SK-N-SH (cell line): ENCODE measurements around the gene CCNT1.

ENCODE experiments used
- EP300 ChIP-seq, 2 experiments: IDR thresholded peaks; 2 replicates each; pipeline versions ENCODE4 v1.4.0 to v1.6.1; 2012; ENCODE audit warnings: borderline replicate concordance in 1 of 2, low read depth in 1 of 2, low read length in 1 of 2
- FOXJ3 ChIP-seq: sonication (generic); formaldehyde crosslinking; IDR thresholded peaks from 2 replicates; pipeline ENCODE4 v1.5.1; 2020; ENCODE audit warnings: mild to moderate bottlenecking, missing genetic modification reagents
- GABPA ChIP-seq: IDR thresholded peaks from 2 replicates; pipeline ENCODE4 v1.4.0; 2012; ENCODE audit warnings: low read depth, mild to moderate bottlenecking
- NRF1 ChIP-seq: IDR thresholded peaks from 2 replicates; pipeline ENCODE4 v1.6.1; 2012; ENCODE audit warnings: low read depth, mild to moderate bottlenecking, low read length
- RCOR1 ChIP-seq: fragments of 150-350 bp; IDR thresholded peaks from 2 replicates; pipeline ENCODE4 v1.6.1; 2017; ENCODE audit warnings: antibody characterized with exemption, low read length
- RFX5 ChIP-seq: IDR thresholded peaks from 2 replicates; pipeline ENCODE4 v1.6.1; 2012; ENCODE audit warnings: mild to moderate bottlenecking, improper control_type of control experiment, low read length
- TAF1 ChIP-seq: IDR thresholded peaks from 2 replicates; pipeline ENCODE4 v1.6.1; 2012; ENCODE audit warnings: low read depth, mild to moderate bottlenecking, low read length, moderate library complexity, borderline replicate concordance
- TF ChIP-seq, protein P1 (sequence below): fragments of 200-600 bp; sonication (generic); IDR thresholded peaks from 2 replicates; pipeline ENCODE4 v1.6.1; 2017; ENCODE audit warnings: antibody characterized with exemption, mild to moderate bottlenecking, moderate library complexity
- TF ChIP-seq, protein P2 (sequence below): IDR thresholded peaks from 2 replicates; pipeline ENCODE4 v1.4.0; 2012; ENCODE audit warnings: low read depth, borderline replicate concordance
- TF ChIP-seq, protein P3 (sequence below): IDR thresholded peaks from 2 replicates; pipeline ENCODE4 v1.4.0; 2012; ENCODE audit warnings: low read depth

DNA sequence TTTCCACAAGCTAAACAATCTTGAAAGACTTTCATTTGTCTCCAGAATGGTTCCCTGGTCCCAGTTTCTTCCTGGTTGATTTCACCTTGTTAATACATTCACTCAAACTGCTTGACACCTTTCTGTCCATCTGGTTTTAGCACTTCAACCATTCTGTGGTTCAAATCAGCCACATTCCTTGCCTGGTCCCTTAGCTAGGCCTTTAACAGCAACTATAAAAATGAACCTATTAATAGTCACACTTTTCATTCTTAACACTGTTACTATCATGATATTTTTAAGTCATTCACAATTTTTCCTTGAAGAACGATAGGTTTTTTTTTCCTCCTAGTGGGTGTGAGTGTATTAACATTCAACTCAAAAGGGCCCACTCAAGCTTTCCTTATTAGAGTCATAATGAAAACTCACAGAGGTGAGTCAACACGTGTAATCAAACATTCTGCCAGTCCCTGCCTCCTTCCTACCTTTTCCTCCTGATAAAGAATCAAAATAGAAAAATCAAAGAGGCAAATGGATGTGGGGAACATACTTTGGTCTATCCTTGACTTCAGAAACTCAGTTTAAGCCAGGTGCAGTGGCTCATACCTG is 34.4 kb upstream of the CCNT1 start:
- TF ChIP-seq TAF1: no peak
- TF ChIP-seq, protein P1, sequence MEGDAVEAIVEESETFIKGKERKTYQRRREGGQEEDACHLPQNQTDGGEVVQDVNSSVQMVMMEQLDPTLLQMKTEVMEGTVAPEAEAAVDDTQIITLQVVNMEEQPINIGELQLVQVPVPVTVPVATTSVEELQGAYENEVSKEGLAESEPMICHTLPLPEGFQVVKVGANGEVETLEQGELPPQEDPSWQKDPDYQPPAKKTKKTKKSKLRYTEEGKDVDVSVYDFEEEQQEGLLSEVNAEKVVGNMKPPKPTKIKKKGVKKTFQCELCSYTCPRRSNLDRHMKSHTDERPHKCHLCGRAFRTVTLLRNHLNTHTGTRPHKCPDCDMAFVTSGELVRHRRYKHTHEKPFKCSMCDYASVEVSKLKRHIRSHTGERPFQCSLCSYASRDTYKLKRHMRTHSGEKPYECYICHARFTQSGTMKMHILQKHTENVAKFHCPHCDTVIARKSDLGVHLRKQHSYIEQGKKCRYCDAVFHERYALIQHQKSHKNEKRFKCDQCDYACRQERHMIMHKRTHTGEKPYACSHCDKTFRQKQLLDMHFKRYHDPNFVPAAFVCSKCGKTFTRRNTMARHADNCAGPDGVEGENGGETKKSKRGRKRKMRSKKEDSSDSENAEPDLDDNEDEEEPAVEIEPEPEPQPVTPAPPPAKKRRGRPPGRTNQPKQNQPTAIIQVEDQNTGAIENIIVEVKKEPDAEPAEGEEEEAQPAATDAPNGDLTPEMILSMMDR: no peak
- TF ChIP-seq, protein P2, sequence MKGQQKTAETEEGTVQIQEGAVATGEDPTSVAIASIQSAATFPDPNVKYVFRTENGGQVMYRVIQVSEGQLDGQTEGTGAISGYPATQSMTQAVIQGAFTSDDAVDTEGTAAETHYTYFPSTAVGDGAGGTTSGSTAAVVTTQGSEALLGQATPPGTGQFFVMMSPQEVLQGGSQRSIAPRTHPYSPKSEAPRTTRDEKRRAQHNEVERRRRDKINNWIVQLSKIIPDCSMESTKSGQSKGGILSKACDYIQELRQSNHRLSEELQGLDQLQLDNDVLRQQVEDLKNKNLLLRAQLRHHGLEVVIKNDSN: no peak
- TF ChIP-seq RCOR1: no peak
- no peak for TF ChIP-seq FOXJ3 (CRISPR knock-in tag)
- TF ChIP-seq RFX5: no peak
- no peak for TF ChIP-seq GABPA
- no peak for TF ChIP-seq NRF1
- TF ChIP-seq, protein P3, sequence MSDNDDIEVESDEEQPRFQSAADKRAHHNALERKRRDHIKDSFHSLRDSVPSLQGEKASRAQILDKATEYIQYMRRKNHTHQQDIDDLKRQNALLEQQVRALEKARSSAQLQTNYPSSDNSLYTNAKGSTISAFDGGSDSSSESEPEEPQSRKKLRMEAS: no peak
- TF ChIP-seq EP300 (IDR thresholded peaks at IDR 0.05; ENCODE audit: borderline replicate concordance in 1 of 2, low read depth in 1 of 2, low read length in 1 of 2): no peak
